Endothelial cell (in vitro differentiated cells): ENCODE measurements around the gene ZNF687. TPM values are rescaled to one million over a fixed set of nuclear protein-coding genes. Genes with fewer than 3 reads are reported as not detected.

Experiments used
- DNase-seq: peaks from one replicate; pipeline ENCODE4 v3.0.0; 2021; ENCODE audit warnings: low spot score
- H3K27ac Mint-ChIP-seq: one replicate; pipeline ENCODE4 v1.8.0; 2021; ENCODE audit warnings: mixed read lengths, inconsistent platforms; ENCODE audit not compliant: unreplicated experiment
- H3K27me3 Mint-ChIP-seq: one replicate; pipeline ENCODE4 v1.8.0; 2021; ENCODE audit warnings: mild to moderate bottlenecking, moderate library complexity, mixed read lengths, inconsistent platforms; ENCODE audit not compliant: unreplicated experiment
- H3K36me3 Mint-ChIP-seq: one replicate; pipeline ENCODE4 v1.8.0; 2021; ENCODE audit warnings: mild to moderate bottlenecking, low read depth, mixed read lengths, inconsistent platforms; ENCODE audit not compliant: unreplicated experiment
- H3K4me1 Mint-ChIP-seq: one replicate; pipeline ENCODE4 v1.8.0; 2021; ENCODE audit warnings: mild to moderate bottlenecking, mixed read lengths, inconsistent platforms; ENCODE audit not compliant: unreplicated experiment
- H3K4me3 Mint-ChIP-seq: one replicate; pipeline ENCODE4 v1.8.0; 2021; ENCODE audit warnings: mild to moderate bottlenecking, mixed read lengths, inconsistent platforms; ENCODE audit not compliant: unreplicated experiment
- H3K9me3 Mint-ChIP-seq: one replicate; pipeline ENCODE4 v1.8.0; 2021; ENCODE audit warnings: mixed read lengths, inconsistent platforms; ENCODE audit not compliant: unreplicated experiment
- CTCF ChIP-seq: fragments of 200-600 bp; sonication (generic); IDR thresholded peaks from one replicate; pipeline ENCODE4 v1.5.0; 2021; ENCODE audit warnings: antibody characterized with exemption; ENCODE audit not compliant: unreplicated experiment
- total RNA-seq: library from RNA; stranded (reverse); fragmentation: NEBNext Ultra II Directional; extraction: Animal tissue kit (Norgen Biotek cat#: 25700); gene quantifications from one replicate; pipeline ENCODE4 v1.2.1, GENCODE V29; 2021; ENCODE audit not compliant: unreplicated experiment

ZNF687 gene
- total RNA-seq, 1 donor from 2014 or later, result 29.9 TPM

- peaks cover 3% of the 10 kb centered on the region for H3K27me3 Mint-ChIP-seq
- peak; percentile 86 for DNase-seq
Measured at GRCh38 chr1:151254217-151255213, 27.6 kb upstream of the ZNF687 start, which contains the start of gene PSMD4. TSS of gene PSMD4 (plus strand) at chr1:151254734. CDS start at chr1:151254783, 49 bp downstream.

GRCh38 chr1:151255381-151255780 lies 26.7 kb upstream of the ZNF687 start:
- H3K36me3 Mint-ChIP-seq, result peaks cover 5% of the 10 kb centered on the region
- H3K9me3 Mint-ChIP-seq, result no peaks in the 10 kb centered on the region
- no peak for DNase-seq
- peaks cover 10% of the 10 kb centered on the region for H3K4me1 Mint-ChIP-seq
- peaks cover 3% of the 10 kb centered on the region for H3K27me3 Mint-ChIP-seq
- peak overlapping the region; percentile 98 for H3K4me3 Mint-ChIP-seq
- no peak for TF ChIP-seq CTCF
- H3K27ac Mint-ChIP-seq, result peak overlapping the region; percentile 95

More at GRCh38 chr1:151254217-151255213, 27.6 kb upstream of the ZNF687 start, which contains the start of gene PSMD4:
- Mint-ChIP-seq H3K27ac (peak within 1 kb of the TSS; percentile 95), H3K36me3 (peaks cover 5% of the 10 kb centered on the region), H3K9me3 (no peaks in the 10 kb centered on the region), H3K4me3 (peak within 1 kb of the TSS; percentile 98), H3K4me1 (peaks cover 10% of the 10 kb centered on the region)
- no peak for TF ChIP-seq CTCF

DNA sequence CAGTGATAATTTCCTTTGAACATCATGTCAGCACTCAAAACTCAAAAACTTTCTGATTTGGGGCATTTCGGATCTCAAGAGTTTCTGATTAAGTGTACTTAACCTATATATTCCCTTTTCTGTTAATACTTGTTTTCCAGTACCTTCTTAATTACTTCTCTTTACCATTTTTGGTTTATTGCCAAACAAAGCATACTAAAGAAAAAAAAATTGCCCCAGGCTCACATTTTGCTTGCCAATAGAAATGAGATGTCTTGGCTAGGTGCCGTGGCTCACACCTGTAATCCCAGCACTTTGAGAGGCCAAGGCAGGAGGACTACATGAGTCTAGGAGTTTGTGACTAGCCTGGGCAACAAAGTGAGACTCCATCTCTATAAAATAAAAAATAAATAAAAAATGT lies 22.7 kb upstream of the ZNF687 start:
- no peak overlapping the region for H3K4me3 Mint-ChIP-seq
- peaks cover 10% of the 10 kb centered on the region for H3K4me1 Mint-ChIP-seq
- no peak overlapping the region for H3K27ac Mint-ChIP-seq
- no peak for TF ChIP-seq CTCF
- peaks cover 3% of the 10 kb centered on the region for H3K27me3 Mint-ChIP-seq
- peaks cover 15% of the 10 kb centered on the region for H3K36me3 Mint-ChIP-seq
- H3K9me3 Mint-ChIP-seq, result no peaks in the 10 kb centered on the region
- DNase-seq, result no peak

DNA sequence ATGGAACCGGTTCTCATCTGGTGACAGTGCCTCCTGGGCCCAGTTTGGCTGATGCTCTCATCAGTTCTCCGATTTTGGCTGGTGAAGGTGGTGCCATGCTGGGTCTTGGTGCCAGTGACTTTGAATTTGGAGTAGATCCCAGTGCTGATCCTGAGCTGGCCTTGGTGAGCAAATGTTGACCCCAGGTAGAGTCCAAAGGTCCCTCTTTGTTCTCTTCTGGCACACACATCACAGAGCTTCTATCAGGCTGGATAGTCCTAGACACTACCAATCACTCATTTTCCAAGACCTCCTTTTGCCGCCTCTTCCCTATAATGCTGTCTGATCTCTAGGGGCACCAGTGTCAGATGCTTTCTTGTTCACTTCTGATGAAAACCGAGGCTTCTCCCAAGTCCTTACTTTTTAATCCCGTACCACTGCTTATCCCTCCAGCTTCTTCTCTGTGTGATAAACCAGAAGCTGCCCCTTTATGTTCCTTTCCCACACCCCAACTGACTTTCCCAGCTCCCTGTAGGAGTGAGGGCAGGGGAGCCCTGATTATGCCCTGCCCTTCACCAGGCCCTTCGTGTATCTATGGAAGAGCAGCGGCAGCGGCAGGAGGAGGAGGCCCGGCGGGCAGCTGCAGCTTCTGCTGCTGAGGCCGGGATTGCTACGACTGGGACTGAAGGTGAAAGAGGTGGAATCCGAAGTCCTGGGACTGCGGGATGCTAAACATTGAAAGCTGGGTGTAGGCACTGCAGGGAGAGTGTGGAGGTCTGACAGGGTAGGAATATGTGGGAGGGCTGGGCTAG lies 16.5 kb upstream of the ZNF687 start:
- Mint-ChIP-seq H3K27me3 (no peaks in the 10 kb centered on the region), H3K36me3 (peaks cover 44% of the 10 kb centered on the region), H3K4me1 (no peaks in the 10 kb centered on the region), H3K9me3 (no peaks in the 10 kb centered on the region), H3K27ac (no peak overlapping the region), H3K4me3 (no peak overlapping the region)
- TF ChIP-seq CTCF, result no peak
- no peak for DNase-seq
